B cell (primary cell): ENCODE measurements around the gene RAP1GAP. TPM values are rescaled to one million over a fixed set of nuclear protein-coding genes. Genes with fewer than 3 reads are reported as not detected.

Source experiments
- ATAC-seq: fragments of 200-7000 bp; cut with Tn5 transposase; one replicate; pipeline ENCODE4 v1.10.0; 2021; ENCODE audit warnings: low read depth, mild to moderate bottlenecking, moderate number of reproducible peaks, moderate library complexity
- CTCF ChIA-PET: fragments of 350-600 bp; sonication (Branson Sonifier 250); formaldehyde crosslinking; loops from one replicate; lab custom pipeline; 2021; ENCODE audit warnings: antibody characterized with exemption, inconsistent platforms; lab: Charles Lee
- POLR2A ChIA-PET: fragments of 350-600 bp; sonication (Branson Sonifier 250); formaldehyde crosslinking; loops from one replicate; lab custom pipeline; 2021; ENCODE audit warnings: antibody characterized with exemption; lab: Charles Lee
- DNase-seq: peaks from one replicate; pipeline ENCODE4 v3.0.0; 2013
- H2AFZ ChIP-seq: 2 replicates; pipeline ENCODE4 v1.6.1; 2012; ENCODE audit warnings: mild to moderate bottlenecking, low read depth, low read length; ENCODE audit not compliant: insufficient read depth, poor library complexity, severe bottlenecking
- H3K27ac ChIP-seq, 2 donors: 1 replicate in 1 of 2; 2 replicates in 1 of 2; pipeline ENCODE4 v1.5.1; 2012 to 2013; ENCODE audit warnings: low read length in 2 of 2, mild to moderate bottlenecking in 2 of 2, moderate library complexity in 1 of 2
- H3K27me3 ChIP-seq, 4 experiments: fragments of 200-600 bp in 1 of 4; sonication (generic) in 1 of 4; replicated peaks in 1 of 4; 1 replicate in 2 of 4; 2 replicates in 2 of 4; pipeline versions ENCODE4 v1.6.1 to v1.7.0; 2013 to 2016; ENCODE audit warnings: low read length in 3 of 4, mild to moderate bottlenecking in 2 of 4, mixed read lengths in 1 of 4, moderate library complexity in 1 of 4; ENCODE audit not compliant: insufficient read depth in 4 of 4, control insufficient read depth in 3 of 4; ENCODE audit errors: control extremely low read depth in 1 of 4
- H3K36me3 ChIP-seq, 2 experiments: replicated peaks in 1 of 2; 1 replicate in 1 of 2; 2 replicates in 1 of 2; pipeline versions ENCODE4 v1.6.1 to v1.7.1; 2013; ENCODE audit warnings: low read length in 1 of 2; ENCODE audit not compliant: insufficient read depth in 2 of 2, control insufficient read depth in 1 of 2; ENCODE audit errors: control extremely low read depth in 1 of 2, extremely low read depth in 1 of 2
- H3K4me1 ChIP-seq, 2 donors: fragments of 200-600 bp in 1 of 2; sonication (generic) in 1 of 2; 1 replicate in 1 of 2; 2 replicates in 1 of 2; pipeline versions ENCODE4 v1.5.1 to v1.6.1; 2013 to 2017; ENCODE audit warnings: low read length in 2 of 2; ENCODE audit not compliant: control insufficient read depth in 2 of 2, insufficient read depth in 2 of 2
- H3K4me2 ChIP-seq: replicated peaks from 2 replicates; pipeline ENCODE3; 2012; ENCODE audit warnings: mild to moderate bottlenecking, low read depth, low read length; ENCODE audit not compliant: poor library complexity, severe bottlenecking
- H3K4me3 ChIP-seq, 5 experiments: fragments of 200-600 bp in 1 of 5; sonication (generic) in 1 of 5; 1 replicate in 3 of 5; 2 replicates in 2 of 5; pipeline versions ENCODE4 v1.5.1 to v1.7.0; 2011 to 2016; ENCODE audit warnings: low read length in 4 of 5, mild to moderate bottlenecking in 4 of 5, low read depth in 2 of 5, control low read depth in 1 of 5, moderate library complexity in 1 of 5; ENCODE audit not compliant: insufficient read depth in 1 of 5; ENCODE audit errors: control extremely low read depth in 1 of 5, extremely low read depth in 1 of 5
- H3K79me2 ChIP-seq: fragments of 200-600 bp; sonication (generic); one replicate; pipeline ENCODE4 v1.6.0; 2016; ENCODE audit warnings: low read length; ENCODE audit not compliant: control insufficient read depth, insufficient read depth
- H3K9ac ChIP-seq: fragments of 200-600 bp; sonication (generic); 2 replicates; pipeline ENCODE4 v1.6.1; 2017; ENCODE audit warnings: mild to moderate bottlenecking, low read length, moderate library complexity
- H3K9me3 ChIP-seq, 3 donors: one replicate each; pipeline versions ENCODE4 v1.6.1 to v1.7.1; 2013; ENCODE audit warnings: low read length in 2 of 3; ENCODE audit not compliant: control insufficient read depth in 2 of 3, insufficient read depth in 1 of 3; ENCODE audit errors: control extremely low read depth in 1 of 3
- H4K20me1 ChIP-seq: 2 replicates; pipeline ENCODE4 v1.6.0; 2012; ENCODE audit warnings: mild to moderate bottlenecking, low read length; ENCODE audit not compliant: insufficient read depth, control insufficient read depth, poor library complexity, severe bottlenecking
- H3K27ac Mint-ChIP-seq: one replicate; pipeline ENCODE4 v1.8.0; 2021; ENCODE audit warnings: mixed read lengths
- H3K27me3 Mint-ChIP-seq: one replicate; pipeline ENCODE4 v1.8.0; 2021; ENCODE audit warnings: mixed read lengths
- H3K4me1 Mint-ChIP-seq: one replicate; pipeline ENCODE4 v1.8.0; 2021; ENCODE audit warnings: mixed read lengths
- H3K4me3 Mint-ChIP-seq: one replicate; pipeline ENCODE4 v1.8.0; 2021; ENCODE audit warnings: mixed read lengths
- H3K9me3 Mint-ChIP-seq: one replicate; pipeline ENCODE4 v1.8.0; 2022; ENCODE audit warnings: mixed read lengths; ENCODE audit not compliant: insufficient read depth
- EZH2 ChIP-seq: IDR thresholded peaks from 2 replicates; pipeline ENCODE4 v1.6.1; 2012; ENCODE audit warnings: borderline replicate concordance, low read depth, mild to moderate bottlenecking, moderate library complexity, low read length; ENCODE audit not compliant: insufficient read depth, poor library complexity, severe bottlenecking
- WGBS: methylation state at CpG from one replicate; pipeline ENCODE4 v1.1.5; 2013; ENCODE audit warnings: missing lambda C conversion rate; ENCODE audit not compliant: insufficient coverage; 5-methylcytosine and 5-hydroxymethylcytosine counted together
- intact Hi-C: fragments of 100-400 bp; cut with micrococcal nuclease; formaldehyde crosslinking; loops from one replicate; pipeline ENCODE4 v1.10.0; 2022
- polyA plus RNA-seq: library from polyadenylated mRNA; depleted of rRNA; stranded (reverse); fragments of >200 nt; gene quantifications from 2 replicates; pipeline ENCODE4 v1.2.3, GENCODE V29; 2012
- total RNA-seq, 2 donors: library from RNA; stranded (reverse); fragments of 120-200 nt in 1 of 2; gene quantifications; 1 replicate in 1 of 2; 2 replicates in 1 of 2; pipeline versions ENCODE4 v1.2.3 to v1.2.4, GENCODE V29; 2013 to 2022
- TF ChIP-seq, protein P1 (sequence below): fragments of 200-600 bp; IDR thresholded peaks from one replicate; pipeline ENCODE4 v1.8.0; 2022; ENCODE audit warnings: antibody characterized with exemption, mild to moderate bottlenecking

RAP1GAP gene
- total and polyA plus RNA-seq, 2 donors (not counting 1 experiment from before 2014, with no cell fraction given): 0.07 to 0.09 TPM

DNA sequence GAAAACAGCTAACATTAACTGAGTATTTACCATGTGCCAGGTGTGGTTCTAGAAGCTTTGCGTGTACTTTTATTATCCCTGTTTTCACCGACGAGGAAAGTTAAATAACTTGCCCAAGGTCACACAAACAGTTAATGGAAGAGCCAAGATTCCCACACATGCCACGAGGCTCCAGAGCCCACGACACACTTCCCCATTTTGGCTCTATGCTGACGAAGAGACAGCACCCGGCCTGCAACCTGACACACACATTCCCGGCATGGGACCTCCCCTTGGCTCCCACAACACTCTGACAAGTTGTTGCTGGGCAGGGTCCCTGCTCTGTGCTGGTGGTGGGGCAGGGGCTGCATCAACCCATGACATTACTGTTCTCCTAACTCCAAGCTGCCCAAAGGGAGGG, 52.8 kb downstream of the RAP1GAP start:
- H3K4me3 Mint-ChIP-seq: no peak overlapping the region
- ATAC-seq (no peak), DNase-seq (no peak)
- Histone ChIP-seq H3K4me2 (no peak overlapping the region), H3K9me3 (no peaks in the 10 kb centered on the region), H3K9ac (no peak overlapping the region), H3K27ac (no peak overlapping the region), H3K79me2 (no peaks in the 10 kb centered on the region), H3K4me1 (no peaks in the 10 kb centered on the region), H2AFZ (no peak overlapping the region), H4K20me1 (no peaks in the 10 kb centered on the region), H3K4me3 (no peak overlapping the region), H3K36me3 (no peaks in the 10 kb centered on the region), H3K27me3 (peaks cover 0 to 12% (median 2%) of the 10 kb centered on the region in 4 experiments)
- no peaks in the 10 kb centered on the region for H3K9me3 Mint-ChIP-seq
- peaks cover 3% of the 10 kb centered on the region for H3K4me1 Mint-ChIP-seq
- WGBS: 58% methylated on average over 5 of the region's 8 CpGs
- intact Hi-C loops: no loop called here
- no peak overlapping the region for H3K27ac Mint-ChIP-seq
- no peak for TF ChIP-seq EZH2
- TF ChIP-seq, protein P1, sequence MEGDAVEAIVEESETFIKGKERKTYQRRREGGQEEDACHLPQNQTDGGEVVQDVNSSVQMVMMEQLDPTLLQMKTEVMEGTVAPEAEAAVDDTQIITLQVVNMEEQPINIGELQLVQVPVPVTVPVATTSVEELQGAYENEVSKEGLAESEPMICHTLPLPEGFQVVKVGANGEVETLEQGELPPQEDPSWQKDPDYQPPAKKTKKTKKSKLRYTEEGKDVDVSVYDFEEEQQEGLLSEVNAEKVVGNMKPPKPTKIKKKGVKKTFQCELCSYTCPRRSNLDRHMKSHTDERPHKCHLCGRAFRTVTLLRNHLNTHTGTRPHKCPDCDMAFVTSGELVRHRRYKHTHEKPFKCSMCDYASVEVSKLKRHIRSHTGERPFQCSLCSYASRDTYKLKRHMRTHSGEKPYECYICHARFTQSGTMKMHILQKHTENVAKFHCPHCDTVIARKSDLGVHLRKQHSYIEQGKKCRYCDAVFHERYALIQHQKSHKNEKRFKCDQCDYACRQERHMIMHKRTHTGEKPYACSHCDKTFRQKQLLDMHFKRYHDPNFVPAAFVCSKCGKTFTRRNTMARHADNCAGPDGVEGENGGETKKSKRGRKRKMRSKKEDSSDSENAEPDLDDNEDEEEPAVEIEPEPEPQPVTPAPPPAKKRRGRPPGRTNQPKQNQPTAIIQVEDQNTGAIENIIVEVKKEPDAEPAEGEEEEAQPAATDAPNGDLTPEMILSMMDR: no peak
- ChIA-PET CTCF (no interaction called here), POLR2A (no interaction called here)
- H3K27me3 Mint-ChIP-seq: peaks cover 10% of the 10 kb centered on the region

DNA sequence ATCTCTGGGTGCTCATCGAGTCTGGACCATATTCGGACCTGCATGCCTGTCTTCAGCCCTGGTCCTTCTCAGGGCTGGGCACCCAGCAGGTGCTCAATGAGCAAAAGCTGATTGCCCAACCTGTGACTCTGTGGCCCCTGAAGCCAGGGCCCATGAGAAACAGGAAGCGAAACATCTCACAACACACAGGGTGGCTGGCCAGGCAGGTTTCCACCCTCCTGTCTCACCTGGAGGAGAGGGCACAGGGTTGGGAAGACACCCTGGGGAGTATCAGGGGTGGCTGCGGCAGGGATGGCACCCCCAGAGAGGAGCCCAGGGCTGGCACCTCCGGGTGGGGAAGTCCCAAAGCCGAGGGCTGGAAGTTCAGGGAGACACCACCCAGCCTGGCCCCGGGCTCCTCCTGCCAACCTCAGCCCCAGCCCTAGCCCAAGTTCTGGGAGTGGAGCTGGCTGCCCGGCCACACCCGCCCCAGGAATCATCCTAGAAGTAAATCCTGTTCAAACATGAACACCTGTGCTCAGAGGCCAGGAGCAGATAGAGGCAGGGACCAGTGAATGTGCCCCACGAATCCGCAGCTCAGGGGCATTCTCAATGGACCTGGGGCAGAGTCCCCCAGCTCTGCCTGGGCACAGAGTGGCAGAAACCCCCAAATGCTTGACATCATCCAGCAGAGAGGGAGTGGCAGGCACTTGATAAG, 54.6 kb downstream of the RAP1GAP start:
- ChIA-PET CTCF (no interaction called here), POLR2A (no interaction called here)
- peaks cover 0 to under 1% (median 0%) of the 10 kb centered on the region in 4 experiments for H3K27me3 ChIP-seq
- H3K27me3 Mint-ChIP-seq: peaks cover 4% of the 10 kb centered on the region
- no peak for TF ChIP-seq EZH2
- TF ChIP-seq, protein P1: no peak
- no peaks in the 10 kb centered on the region for H4K20me1 ChIP-seq
- intact Hi-C loops: no loop called here
- no peak overlapping the region for H3K27ac Mint-ChIP-seq
- H3K4me3 ChIP-seq: no peak overlapping the region
- ATAC-seq (no peak), DNase-seq (no peak)
- no peak overlapping the region for H3K4me3 Mint-ChIP-seq
- no peaks in the 10 kb centered on the region for H3K4me1 Mint-ChIP-seq
- no peak overlapping the region for H3K27ac ChIP-seq
- no peaks in the 10 kb centered on the region for H3K79me2 ChIP-seq
- H3K36me3 ChIP-seq: no peaks in the 10 kb centered on the region
- no peak overlapping the region for H3K9ac ChIP-seq
- H3K9me3 ChIP-seq: no peaks in the 10 kb centered on the region
- WGBS: 75% methylated on average over 10 of the region's 11 CpGs
- no peaks in the 10 kb centered on the region for H3K4me1 ChIP-seq
- no peaks in the 10 kb centered on the region for H3K9me3 Mint-ChIP-seq
- H2AFZ ChIP-seq: no peak overlapping the region
- no peak overlapping the region for H3K4me2 ChIP-seq
